ENCODE measurements around the gene PTPN3. TPM values are rescaled to one million over a fixed set of nuclear protein-coding genes. Genes with fewer than 3 reads are reported as not detected.
A peak's percentile ranks its signal among the peaks of the same experiment; 100 is the strongest.

PTPN3 gene
- total RNA-seq, 2 experiments from 2014 or later, result 1.2 to 1.4 TPM

DNA sequence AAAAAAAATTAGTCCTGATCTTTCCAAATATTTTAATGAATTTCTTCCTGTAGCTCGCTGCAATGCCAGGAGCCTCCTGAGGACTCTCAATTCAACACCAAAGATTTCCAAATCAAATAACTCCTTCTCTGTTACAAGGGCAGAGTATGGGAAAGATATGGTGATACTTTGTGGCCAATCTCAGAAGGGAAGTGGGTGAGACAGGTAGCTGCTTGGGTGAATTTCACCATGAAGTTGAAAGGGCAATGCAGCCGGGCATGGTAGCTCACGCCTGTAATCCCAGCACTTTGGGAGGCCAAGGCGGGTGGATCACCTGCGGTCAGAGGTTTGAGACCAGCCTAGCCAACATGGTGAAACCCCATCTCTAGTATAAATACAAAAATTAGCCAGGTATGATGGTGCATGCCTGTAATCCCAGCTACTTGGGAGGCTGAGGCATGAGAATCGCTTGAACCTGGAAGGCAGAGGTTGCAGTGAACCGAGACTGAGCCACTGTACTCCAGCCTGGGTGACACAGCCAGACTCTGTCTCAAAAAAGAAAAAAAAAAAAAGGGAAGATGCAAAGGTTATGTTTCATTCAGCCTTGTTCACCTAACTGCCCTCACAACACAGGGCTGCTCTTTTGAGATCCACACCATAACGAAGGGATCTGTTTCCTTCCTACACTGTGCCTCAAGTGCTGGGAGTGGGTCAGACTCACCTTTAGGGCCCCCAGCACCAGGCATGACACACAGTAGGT, 58.6 kb downstream of the PTPN3 start:
- Mint-ChIP-seq H3K4me3 (no peak overlapping the region), H3K9me3 (no peaks in the 10 kb centered on the region)

DNA sequence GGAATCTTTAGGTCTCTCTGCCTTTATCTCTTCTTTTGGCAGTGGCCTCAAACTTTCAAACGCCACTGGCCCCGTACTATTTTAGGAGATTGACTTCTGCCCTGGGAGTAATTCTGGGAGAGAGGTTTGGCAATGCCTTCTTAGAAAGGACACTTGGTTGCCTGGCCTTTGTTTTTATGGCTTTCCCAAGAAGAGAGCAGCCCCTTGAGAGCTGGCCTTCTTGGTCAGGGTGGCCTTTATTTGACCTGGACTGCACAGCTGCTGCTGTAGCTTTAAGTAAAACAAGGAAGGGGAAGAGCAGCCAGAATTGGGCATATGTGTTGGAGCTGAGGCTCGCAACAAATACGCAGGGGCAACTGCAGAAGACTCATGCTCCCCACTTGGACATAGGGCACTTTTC, 60.8 kb downstream of the PTPN3 start:
- no peaks in the 10 kb centered on the region for H3K9me3 Mint-ChIP-seq
- no peak for DNase-seq
- no peak overlapping the region for H3K27ac Mint-ChIP-seq
- H3K4me1 Mint-ChIP-seq, result peaks cover 16% of the 10 kb centered on the region
- H3K36me3 Mint-ChIP-seq, result no peaks in the 10 kb centered on the region
- H3K4me3 Mint-ChIP-seq, result no peak overlapping the region
- peaks cover 18% of the 10 kb centered on the region for H3K27me3 Mint-ChIP-seq

More for the DNA sequence above, 58.6 kb downstream of the PTPN3 start:
- peaks cover 12% of the 10 kb centered on the region for H3K27me3 Mint-ChIP-seq
- H3K4me1 Mint-ChIP-seq, result peaks cover 16% of the 10 kb centered on the region
- H3K36me3 Mint-ChIP-seq, result no peaks in the 10 kb centered on the region
- H3K27ac Mint-ChIP-seq, result no peak overlapping the region
- DNase-seq, result no peak

DNA sequence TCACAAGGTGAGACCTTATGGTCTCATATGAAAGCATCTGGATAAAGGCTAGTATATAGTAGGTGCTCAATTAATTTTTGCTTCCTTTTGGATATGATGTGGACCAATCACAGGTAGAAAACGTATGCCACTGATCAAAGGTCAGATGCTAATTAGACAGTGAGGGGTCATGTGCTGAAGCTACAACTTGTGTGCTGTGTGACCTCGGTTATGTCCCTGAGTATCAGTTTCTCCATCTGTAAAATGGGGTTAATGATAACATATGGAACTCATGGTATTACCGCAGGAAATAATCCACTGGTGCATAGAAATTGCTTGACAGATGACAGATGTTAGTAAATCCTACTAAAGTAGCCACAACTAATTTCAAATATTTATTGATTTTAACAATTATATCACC, 62.0 kb downstream of the PTPN3 start:
- no peak for DNase-seq
- Mint-ChIP-seq H3K4me3 (no peak overlapping the region), H3K9me3 (no peaks in the 10 kb centered on the region), H3K27ac (no peak overlapping the region), H3K36me3 (no peaks in the 10 kb centered on the region), H3K27me3 (peaks cover 19% of the 10 kb centered on the region), H3K4me1 (peaks cover 13% of the 10 kb centered on the region)

DNA sequence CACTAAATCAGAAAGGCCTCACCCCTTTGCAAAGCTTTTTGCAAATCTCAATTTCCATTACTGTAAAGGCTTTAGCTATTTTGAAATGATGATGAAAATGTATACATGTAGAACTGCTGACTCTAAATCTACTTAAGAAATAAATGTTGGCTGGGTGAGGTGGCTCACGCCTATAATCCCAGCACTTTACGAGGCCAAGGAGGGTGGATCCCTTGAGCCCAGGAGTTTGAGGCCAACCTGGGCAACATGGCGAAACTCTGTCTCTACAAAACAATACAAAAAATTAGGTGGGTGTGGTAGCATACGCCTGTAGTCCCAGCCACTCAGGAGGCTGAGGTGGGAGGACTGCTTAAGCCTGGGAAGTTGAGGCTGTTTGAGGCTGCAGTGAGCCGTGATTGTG, 64.6 kb downstream of the PTPN3 start:
- Mint-ChIP-seq H3K27ac (no peak overlapping the region), H3K4me1 (no peaks in the 10 kb centered on the region), H3K27me3 (peaks cover 13% of the 10 kb centered on the region), H3K36me3 (no peaks in the 10 kb centered on the region), H3K9me3 (no peaks in the 10 kb centered on the region), H3K4me3 (no peak overlapping the region)
- no peak for DNase-seq

DNA sequence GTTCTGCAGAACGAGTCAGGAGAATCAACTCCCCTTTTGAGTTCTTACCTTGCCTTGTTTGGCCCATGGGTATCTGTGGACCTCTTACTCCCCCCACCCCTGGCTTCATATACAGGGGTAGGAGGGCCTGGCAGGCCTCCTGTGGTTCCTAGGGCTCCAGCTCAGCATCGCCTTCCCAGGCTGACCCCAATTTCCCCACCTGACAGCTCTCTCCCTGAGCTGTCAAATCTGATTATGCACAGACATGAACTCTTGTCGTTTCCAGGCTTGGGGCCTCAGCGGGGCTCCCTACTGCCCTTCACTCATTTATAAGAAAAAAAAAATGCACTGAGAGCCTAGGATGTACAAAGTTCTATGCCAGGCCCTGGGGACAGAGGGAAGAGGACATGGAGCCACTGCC, 67.9 kb downstream of the PTPN3 start:
- no peaks in the 10 kb centered on the region for H3K4me1 Mint-ChIP-seq
- H3K27ac Mint-ChIP-seq, result no peak overlapping the region
- no peak for DNase-seq
- H3K4me3 Mint-ChIP-seq, result no peak overlapping the region
- H3K9me3 Mint-ChIP-seq, result no peaks in the 10 kb centered on the region
- peaks cover 10% of the 10 kb centered on the region for H3K27me3 Mint-ChIP-seq
- no peaks in the 10 kb centered on the region for H3K36me3 Mint-ChIP-seq

DNA sequence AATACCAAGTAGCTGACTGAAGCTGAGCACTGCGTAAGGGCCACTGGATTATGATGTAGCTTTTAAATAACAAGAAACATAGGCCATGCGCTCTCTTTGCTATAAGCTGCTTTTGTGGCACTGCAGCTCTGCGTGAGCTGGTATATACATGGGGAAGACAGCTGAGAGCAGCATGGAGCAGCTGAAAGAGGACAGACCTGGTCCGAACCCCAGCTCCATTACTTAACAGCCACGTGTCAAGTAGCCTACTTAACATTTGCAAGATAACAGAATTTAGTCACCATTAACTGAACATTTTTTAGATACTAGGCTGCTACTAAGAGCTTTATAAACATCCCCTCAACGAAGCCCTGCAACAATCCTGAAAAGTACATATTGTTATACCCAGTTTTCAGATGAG, 69.3 kb downstream of the PTPN3 start:
- H3K9me3 Mint-ChIP-seq, result no peaks in the 10 kb centered on the region
- no peak overlapping the region for H3K27ac Mint-ChIP-seq
- H3K36me3 Mint-ChIP-seq, result no peaks in the 10 kb centered on the region
- H3K4me1 Mint-ChIP-seq, result no peaks in the 10 kb centered on the region
- no peak for DNase-seq
- no peak overlapping the region for H3K4me3 Mint-ChIP-seq
- H3K27me3 Mint-ChIP-seq, result peaks cover 10% of the 10 kb centered on the region

DNA sequence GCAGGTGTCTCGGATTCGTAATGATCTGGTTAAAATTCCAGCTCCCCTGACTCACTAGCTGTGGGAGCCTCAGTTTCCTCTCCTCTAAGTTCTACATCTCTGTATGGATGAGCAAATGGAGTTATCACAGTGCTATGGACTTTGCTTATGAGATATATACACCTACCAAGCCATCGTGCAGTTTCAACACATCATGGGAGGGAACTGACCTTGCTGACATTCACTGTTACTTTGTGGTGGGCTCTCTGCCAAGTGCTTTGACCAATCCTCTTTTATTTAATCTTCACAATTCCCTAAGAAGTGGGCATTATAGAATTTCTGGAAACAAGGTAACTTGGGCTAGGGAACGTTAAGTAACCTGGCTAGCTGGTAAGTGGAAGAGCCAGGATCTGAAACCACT, 70.2 kb downstream of the PTPN3 start:
- no peak for DNase-seq
- Mint-ChIP-seq H3K27me3 (peaks cover 10% of the 10 kb centered on the region), H3K4me3 (no peak overlapping the region), H3K9me3 (no peaks in the 10 kb centered on the region), H3K27ac (no peak overlapping the region), H3K4me1 (no peaks in the 10 kb centered on the region), H3K36me3 (no peaks in the 10 kb centered on the region)

DNA sequence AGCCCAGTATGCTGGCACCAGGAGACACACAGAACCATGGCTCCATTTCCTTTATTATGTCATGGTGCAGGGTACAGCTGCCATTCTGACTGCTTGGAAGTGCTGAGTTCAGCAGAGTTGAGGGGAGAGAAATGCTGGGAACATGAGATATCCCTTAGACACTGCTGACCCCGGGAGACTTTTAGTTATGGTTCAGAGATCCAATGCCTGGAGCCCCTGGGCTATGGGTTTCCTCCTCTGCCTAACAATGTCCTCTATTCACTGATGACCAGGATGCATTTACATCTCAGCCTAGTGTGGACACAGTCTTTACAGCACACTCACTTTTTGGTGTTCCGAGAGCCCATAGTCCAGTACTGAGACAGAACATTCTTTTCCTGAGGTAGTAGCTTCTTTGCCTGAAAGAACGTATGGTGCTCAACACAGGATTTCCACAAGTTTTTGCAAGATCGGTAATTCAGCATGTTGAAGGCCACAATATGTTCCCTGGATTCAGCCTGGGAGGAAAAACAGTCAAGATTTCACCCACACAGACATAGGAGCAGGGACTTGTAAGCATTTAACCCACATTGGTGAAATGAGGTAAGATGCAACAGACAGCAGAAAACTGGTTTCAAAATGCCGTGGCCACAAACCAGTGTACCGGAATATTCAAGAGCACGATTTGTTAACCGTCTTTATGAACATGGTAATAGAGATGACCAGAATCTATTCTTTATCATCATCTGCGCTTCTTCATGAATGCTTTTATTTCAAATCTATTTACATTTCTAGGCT, 71.3 kb downstream of the PTPN3 start:
- no peaks in the 10 kb centered on the region for H3K4me1 Mint-ChIP-seq
- no peaks in the 10 kb centered on the region for H3K9me3 Mint-ChIP-seq
- H3K27me3 Mint-ChIP-seq, result peaks cover 9% of the 10 kb centered on the region
- no peak for DNase-seq
- H3K4me3 Mint-ChIP-seq, result no peak overlapping the region
- H3K36me3 Mint-ChIP-seq, result no peaks in the 10 kb centered on the region
- no peak overlapping the region for H3K27ac Mint-ChIP-seq

DNA sequence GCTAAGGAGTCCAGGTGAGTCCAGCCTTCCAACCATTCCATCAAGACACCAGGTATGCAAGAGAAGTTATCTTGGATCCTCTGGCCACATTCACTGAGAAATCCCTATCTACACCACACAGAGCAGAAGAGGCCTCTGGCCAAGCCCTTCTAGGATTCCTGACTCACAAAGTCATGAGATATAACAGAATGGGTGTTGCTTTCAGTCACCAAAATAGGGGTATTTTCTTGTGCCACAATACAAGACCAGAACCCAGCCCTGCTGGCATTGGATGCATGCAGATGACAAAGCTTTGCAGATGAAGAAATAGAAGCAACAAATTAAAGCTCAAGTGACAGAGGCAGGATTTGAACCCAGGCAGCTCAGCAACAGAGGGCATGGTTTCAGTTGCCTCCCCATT, 73.5 kb downstream of the PTPN3 start:
- Mint-ChIP-seq H3K27me3 (peaks cover 15% of the 10 kb centered on the region), H3K27ac (no peak overlapping the region), H3K4me1 (no peaks in the 10 kb centered on the region), H3K9me3 (no peaks in the 10 kb centered on the region), H3K4me3 (no peak overlapping the region), H3K36me3 (no peaks in the 10 kb centered on the region)
- DNase-seq, result no peak

DNA sequence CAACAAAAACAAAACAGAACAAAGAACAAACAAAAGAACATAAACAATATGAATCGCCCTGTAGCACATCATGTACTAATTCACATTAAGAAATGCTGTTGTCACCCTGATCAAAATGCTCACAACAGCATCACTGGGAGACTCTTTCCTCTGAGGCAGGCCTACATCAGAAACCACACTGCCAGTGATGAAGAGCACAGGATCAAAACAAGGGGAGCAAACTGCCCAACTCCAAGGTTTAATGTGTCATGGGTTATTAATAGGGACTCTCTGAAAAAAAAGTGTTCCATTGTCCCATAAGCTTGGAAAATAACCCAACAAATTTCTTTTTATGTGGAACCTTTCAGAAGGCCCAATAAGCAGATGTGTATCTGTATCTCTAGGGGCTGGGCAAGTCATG, 74.2 kb downstream of the PTPN3 start:
- Mint-ChIP-seq H3K4me3 (no peak overlapping the region), H3K27ac (no peak overlapping the region), H3K9me3 (no peaks in the 10 kb centered on the region), H3K4me1 (peaks cover 2% of the 10 kb centered on the region), H3K27me3 (peaks cover 21% of the 10 kb centered on the region), H3K36me3 (no peaks in the 10 kb centered on the region)
- DNase-seq, result no peak

DNA sequence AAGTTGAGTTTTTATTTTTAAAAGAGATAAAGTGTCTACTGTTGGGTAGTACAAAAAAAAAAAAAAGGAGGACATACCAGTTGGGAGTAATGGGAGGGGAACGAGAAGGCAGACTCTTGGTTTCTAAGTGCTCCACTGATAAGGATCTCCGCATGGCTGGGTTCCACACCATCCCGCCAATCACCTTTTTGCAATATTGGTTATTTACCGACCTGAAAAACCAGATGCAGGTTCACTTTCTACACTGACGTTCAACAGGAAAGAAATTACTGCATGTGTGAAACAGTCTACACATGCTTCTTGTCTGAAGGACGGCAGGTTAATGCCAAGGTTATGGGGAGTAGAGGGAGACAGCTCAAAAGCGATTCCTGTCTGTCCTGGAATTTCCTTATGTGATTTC, 75.5 kb downstream of the PTPN3 start:
- no peaks in the 10 kb centered on the region for H3K9me3 Mint-ChIP-seq
- H3K4me1 Mint-ChIP-seq, result peaks cover 11% of the 10 kb centered on the region
- no peaks in the 10 kb centered on the region for H3K36me3 Mint-ChIP-seq
- peaks cover 29% of the 10 kb centered on the region for H3K27me3 Mint-ChIP-seq
- DNase-seq, result no peak
- H3K4me3 Mint-ChIP-seq, result no peak overlapping the region
- no peak overlapping the region for H3K27ac Mint-ChIP-seq

DNA sequence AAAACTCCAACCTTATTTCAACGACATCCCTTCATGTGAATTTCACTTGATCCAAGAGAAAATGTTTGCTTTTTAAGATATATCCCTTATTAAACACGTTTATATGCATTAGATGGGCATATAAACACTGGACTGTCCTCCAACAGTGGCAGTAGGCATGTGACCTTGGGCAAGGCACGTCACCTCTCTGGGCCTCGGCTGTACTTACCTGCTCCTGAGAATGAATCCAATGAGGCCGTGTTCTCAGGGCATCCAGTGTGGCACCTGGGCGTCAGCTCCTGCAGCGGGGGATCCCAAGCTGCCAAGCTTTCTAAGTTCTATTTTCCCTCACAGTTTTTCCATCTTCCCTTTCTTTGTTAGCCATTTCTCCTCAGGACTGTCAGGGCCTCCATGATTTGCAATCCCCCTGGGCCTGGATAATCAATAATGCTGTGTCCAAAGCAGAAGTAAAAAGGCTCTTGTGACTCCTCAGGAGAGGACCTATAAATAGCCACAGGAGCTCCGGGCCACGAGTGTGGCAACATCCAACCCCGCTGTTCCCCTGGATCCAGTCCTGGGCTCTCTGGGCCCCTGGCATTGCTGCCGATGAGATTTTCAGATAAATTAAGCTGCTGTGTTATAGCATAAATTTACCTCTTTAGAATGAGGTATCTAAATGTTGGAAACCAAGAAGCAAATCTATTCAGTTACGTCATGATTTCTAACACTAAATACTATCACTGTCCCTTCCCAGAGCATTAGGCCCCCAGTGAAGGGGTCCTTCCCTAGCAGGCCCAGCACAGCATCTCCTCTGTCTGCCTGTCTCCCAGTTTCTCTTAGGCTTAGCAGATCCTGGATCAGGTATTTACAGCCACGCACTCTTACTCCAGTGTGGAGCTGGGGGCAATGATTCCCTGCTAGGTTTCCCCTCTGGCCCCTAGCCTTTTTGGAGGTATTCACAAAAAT, 76.8 kb downstream of the PTPN3 start:
- DNase-seq, result no peak
- Mint-ChIP-seq H3K27me3 (peaks cover 31% of the 10 kb centered on the region), H3K4me1 (peaks cover 18% of the 10 kb centered on the region), H3K27ac (no peak overlapping the region), H3K4me3 (no peak overlapping the region), H3K9me3 (no peaks in the 10 kb centered on the region), H3K36me3 (no peaks in the 10 kb centered on the region)

DNA sequence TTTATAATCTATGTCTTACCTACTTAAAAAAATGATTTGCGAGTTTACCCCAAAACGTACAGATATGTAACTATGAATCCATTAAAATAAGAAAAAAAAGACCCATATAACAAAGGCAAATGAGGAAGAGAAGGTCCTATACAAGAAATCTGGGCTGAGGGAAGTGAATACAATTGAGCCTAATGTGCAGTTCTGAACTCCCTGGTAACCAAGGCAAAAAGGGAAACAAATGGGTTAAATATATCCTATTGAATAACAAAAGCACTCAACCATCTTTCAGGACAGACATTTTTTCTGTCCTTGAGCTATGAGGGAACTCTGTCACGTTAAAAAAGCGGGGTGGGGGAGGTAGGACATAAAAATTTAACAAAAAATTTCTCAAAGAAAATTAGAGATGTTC, 78.6 kb downstream of the PTPN3 start:
- Mint-ChIP-seq H3K4me1 (peaks cover 31% of the 10 kb centered on the region), H3K27ac (no peak overlapping the region), H3K27me3 (peaks cover 41% of the 10 kb centered on the region), H3K9me3 (no peaks in the 10 kb centered on the region), H3K4me3 (no peak overlapping the region), H3K36me3 (no peaks in the 10 kb centered on the region)
- DNase-seq, result no peak

DNA sequence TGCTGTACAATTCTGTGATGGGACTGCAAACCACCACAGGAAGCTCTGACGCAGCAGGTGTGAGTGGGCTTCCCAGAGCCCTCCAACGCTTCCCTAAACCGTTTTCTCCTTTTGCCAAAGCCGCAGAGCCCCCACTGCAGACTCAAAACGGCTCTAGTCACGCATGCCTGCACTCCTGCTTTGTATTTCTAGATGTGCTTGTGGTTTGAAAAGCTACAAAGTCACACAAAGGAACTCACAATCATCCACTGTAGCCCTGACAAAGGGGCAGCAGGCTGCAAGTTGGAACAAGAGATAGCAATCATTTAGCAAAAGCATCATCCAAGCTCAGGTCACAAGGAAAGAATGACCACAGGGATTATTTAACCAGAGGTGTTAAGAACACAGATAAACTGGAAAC, 79.3 kb downstream of the PTPN3 start:
- Mint-ChIP-seq H3K9me3 (no peaks in the 10 kb centered on the region), H3K27ac (peak overlapping the region; percentile 44), H3K4me1 (peaks cover 35% of the 10 kb centered on the region), H3K4me3 (no peak overlapping the region), H3K36me3 (no peaks in the 10 kb centered on the region), H3K27me3 (peaks cover 44% of the 10 kb centered on the region)
- DNase-seq, result peak; percentile 23
